NCI-H526 (cell line): Measurements from ENCODE around the gene KRT73.
A peak's percentile ranks its signal among the peaks of the same experiment; 100 is the strongest.
"Not testable (repeated sequence)": the region's sequence is repeated elsewhere in the genome, so short reads cannot be mapped to it uniquely, and the experiment has no call there.

Source experiments
- DNase-seq, 2 experiments: peaks; one replicate each; lab custom pipeline; 2025; lab: John Stamatoyannopoulos, UW

Gene KRT73

GRCh38 chr12:52600475-52600874, 17.9 kb downstream of the KRT73 start:
- DNase-seq: no peak

GRCh38 chr12:52600071-52600470, 18.3 kb downstream of the KRT73 start:
- no peak for DNase-seq

DNA sequence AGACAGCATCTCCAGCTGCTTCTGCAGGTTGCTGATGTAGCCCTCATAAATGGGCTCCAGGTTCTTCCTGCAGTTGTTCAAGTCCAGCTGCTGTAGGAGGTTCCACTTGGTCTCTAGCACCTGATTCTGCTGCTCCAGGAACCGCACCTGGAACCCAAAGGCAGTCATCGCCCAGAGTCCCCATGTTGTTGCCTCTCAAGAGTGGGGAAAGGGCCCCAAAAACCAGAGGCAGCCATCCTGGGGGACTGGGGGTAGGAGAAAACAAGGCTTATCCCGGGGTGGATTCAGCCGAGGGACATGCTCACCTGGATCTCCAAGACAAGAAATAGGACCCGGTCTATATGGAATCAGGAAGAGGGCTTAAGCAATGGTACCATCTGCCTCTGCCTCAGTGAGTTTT, 19.4 kb downstream of the KRT73 start:
- no peak for DNase-seq

- not testable (repeated sequence) for DNase-seq
Measured at GRCh38 chr12:52594237-52594636, 24.1 kb downstream of the KRT73 start.

- DNase-seq: no peak
Measured at GRCh38 chr12:52591521-52591920, 26.8 kb downstream of the KRT73 start.

DNA sequence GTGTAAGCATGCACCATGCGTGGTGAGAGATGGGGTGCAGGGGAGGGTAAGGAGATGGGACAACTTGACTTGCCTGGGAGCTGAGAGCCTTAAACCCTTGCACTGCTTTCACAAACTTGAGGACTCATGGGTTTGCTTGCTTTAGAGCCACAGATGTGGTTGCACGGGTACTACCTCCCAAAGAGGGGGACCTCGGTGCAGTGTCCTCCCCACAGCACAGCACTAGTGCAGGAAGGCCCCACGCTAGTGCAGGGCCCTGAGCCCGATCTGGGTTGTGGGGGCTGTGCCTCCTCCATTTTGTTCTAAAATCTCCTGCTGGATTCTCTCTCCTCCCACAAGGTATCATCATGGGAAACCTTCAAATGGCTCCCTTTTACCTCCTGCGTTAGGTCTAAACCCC, 28.3 kb downstream of the KRT73 start:
- no peak for DNase-seq

DNA sequence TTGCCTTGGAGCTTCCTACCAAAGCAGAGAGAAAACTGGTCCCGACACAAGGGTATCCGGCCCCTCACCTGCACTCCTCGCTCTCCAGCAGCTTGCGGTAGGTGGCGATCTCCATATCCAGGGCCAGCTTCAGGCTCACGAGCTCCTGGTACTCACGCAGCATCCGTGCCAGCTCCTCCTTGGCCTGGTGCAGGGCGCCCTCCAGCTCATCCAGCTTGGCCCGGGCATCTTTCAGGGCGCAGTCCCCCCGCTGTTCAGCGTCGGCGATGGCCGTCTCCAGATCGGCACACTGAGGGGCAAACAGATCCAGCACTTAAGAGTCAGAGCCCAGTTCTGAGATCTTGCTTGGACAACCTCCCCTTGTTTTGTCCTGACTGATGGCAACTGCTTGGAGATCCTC, 30.8 kb downstream of the KRT73 start:
- DNase-seq: no peak

DNA sequence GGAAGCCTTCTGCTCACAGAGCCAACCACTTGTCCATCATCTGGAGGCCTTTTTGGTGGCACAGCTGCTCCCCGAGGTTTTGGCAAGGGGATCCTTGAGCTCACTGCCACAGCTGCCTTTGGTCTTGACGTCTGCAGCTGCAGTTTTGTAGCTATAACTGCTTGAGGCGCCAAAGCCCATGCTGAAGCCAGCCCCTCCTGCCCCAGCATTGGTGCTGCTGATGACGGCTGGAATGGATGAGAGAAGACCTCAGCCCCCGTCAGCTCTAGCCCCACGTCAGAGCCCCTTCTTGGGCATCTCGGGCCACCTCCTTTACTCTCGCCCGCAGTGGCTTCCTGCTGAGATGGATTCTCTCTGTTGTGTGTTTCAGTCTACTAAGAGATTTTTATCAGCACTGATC, 32.4 kb downstream of the KRT73 start:
- no peak for DNase-seq

GRCh38 chr12:52585066-52585465, 33.3 kb downstream of the KRT73 start:
- no peak for DNase-seq

DNA sequence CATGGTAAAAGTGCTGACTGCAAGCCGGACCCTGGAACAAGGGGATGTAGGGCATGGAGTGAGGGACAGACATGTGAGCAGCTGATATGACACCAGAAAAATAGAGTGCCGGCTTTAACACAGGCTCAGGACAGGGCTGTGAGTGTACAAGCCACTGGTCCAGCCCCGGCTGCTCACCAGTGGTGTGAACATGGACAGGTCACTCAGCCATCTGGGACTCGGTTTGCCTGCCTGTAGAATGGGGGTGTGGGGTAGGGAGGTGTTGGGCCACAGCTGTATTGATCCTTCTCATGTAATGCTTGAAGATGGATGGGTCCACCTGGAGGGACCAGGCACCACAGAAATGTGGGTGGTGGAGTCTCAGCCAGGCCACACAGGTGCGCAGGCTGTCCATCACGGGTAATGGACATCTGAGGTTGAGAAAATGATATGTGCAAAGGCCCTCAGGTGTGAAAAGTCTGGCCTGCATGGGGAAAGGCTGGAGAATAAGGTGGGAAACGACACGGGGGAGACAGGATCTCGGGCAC, 34.1 kb downstream of the KRT73 start:
- no peak for DNase-seq

GRCh38 chr12:52582971-52583456, 35.3 kb downstream of the KRT73 start:
- DNase-seq: peak; percentile 84 to 90

DNA sequence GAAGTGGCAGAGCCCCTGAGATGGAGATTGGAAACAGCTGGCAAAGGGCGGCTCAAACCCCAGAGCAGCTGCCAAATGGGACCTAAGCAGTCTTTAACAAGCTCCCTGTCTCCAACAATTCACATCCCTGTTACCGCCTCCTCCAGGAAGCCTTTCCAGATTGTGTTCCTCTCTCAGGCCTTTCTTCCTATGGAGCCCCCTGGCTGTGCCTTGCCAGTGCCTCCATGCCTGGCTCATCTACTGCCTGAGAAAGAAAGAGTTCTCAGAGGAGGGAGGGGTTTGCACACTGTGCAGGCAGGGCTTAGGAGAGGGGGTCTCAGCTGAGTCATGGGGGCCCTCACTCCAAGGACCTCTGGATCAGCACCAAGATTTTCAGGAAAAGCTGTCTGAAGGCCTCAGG, 35.9 kb downstream of the KRT73 start:
- no peak for DNase-seq

- peak in 1 of 2 experiments; percentile 8 for DNase-seq
Measured at GRCh38 chr12:52581481-52581880, 36.9 kb downstream of the KRT73 start.

- no peak for DNase-seq
Measured at GRCh38 chr12:52581066-52581465, 37.3 kb downstream of the KRT73 start.

DNA sequence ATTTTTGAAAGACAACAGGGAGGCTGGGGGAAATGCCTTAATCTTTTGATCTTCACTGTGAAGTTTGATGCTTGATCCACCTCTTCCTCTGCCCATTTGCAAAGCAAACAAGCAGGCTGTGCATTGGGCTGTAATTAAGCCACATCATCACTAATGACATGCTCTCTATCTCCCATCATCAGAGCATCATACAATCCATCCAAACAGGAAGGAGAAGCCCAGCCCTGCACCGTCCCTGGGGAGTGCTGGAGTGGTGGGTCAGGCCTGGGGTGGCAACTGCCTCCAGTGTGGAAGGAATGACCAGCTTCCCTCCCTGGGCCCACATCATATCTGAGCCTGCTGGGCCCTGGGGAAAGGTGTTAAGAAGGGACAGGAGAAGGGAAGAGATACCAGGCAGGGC, 37.9 kb downstream of the KRT73 start:
- DNase-seq: peak; percentile 89

DNA sequence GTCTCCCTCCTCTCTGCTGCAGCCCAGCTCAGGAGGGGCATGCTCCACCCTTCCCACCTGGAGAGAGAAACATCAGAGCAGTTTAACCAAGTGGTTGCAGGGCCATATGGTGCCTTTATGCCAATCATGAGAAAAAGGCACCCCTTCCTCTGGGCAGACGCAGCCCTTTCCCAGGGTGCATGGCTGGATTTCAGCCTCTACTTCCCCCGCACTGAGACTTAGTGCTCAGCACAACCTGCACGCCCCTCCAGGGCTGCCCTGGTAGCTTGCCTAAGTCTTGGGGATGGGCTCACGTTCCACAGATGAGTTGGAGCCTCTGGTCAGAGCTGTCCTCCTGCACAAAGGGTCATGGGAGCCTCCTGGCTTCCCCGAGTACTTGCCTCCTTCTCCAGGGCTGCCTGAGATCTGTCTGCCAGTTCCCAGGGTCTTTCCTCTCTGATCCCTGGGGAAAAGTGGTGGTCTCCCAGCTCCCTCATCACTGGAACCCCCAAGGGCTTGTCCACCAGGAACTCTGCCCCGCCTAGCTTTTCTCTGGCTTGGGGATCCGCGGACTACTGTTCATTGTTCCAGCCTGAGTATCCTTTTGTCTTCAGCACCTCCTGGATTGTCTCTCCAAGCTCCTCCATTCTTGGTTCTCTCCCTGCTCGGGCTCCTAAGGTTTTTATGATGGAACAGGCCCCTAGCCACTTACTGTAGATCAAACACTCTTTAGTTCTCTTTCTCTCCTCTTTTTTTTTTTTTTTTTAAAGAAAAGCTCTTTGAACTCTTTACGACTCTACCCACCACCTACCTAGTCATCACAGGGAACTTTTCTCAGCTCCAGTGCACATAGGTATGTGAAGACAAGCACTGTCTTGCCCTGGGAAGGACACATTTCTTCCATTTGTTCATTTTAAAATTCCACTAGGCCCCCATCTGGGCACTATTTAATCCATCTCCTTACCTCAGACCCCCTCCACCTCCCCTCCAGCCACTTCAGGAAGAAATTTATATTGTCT, 38.6 kb downstream of the KRT73 start:
- DNase-seq: peak; percentile 49 to 54

GRCh38 chr12:52578469-52578868, 39.9 kb downstream of the KRT73 start:
- no peak for DNase-seq

DNA sequence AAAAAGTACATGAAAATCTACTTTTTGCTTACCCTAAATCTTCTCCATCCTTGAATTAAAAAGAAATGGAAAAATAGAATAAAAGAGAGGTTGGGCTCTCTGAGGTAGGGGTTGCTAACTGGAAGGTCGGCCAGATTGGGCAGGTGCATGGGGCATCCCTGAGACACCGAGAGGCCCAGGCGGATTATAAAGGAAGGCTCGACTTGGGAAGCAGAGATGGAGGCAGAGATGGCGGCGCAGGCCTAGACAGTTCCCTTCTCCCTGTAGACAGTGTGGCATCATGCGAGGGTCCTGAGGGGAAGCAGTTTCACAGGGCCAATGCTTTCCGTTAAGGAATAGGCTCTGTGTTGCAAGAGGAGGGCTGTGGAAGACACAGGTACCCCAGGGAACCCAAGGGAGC, 41.0 kb downstream of the KRT73 start:
- no peak for DNase-seq

- DNase-seq: no peak
Measured at GRCh38 chr12:52575948-52576347, 42.4 kb downstream of the KRT73 start.

GRCh38 chr12:52575256-52575655, 43.1 kb downstream of the KRT73 start:
- no peak for DNase-seq

DNA sequence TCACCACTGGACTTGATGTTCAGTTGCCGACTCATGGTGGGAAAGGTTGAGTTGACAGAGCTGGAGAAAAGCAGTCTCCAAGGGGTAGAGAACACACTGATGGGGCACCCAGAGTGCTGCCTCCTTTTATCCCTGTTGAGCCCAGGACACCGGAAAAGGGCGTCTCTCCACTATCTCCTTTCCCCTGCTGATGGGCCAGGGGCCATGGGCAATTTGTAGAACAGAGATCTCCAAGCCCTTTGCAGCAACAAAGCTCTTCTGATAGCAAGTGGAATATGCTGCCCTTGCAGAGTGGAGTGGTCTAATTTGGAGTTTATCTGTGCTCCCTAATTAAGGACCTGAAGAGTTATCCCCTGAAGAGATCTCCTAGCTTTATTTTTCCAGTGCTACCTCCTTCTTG, 44.6 kb downstream of the KRT73 start, which contains the start of gene KRT74:
Gene KRT74, minus strand, starts transcription at position 101 of the 400 bp plus-strand sequence. Its CDS starts 66 bp downstream, at position 35.
- DNase-seq: no peak

- DNase-seq: no peak
Measured at GRCh38 chr12:52573306-52573705, 45.1 kb downstream of the KRT73 start.

GRCh38 chr12:52570511-52570910, 47.8 kb downstream of the KRT73 start:
- no peak for DNase-seq
